Measurements from ENCODE around the gene HOXA2. TPM values are rescaled to one million over a fixed set of nuclear protein-coding genes. Genes with fewer than 3 reads are reported as not detected.
A peak's percentile ranks its signal among the peaks of the same experiment; 100 is the strongest.

The HOXA2 gene
- total and polyA plus RNA-seq, 2 of the 13 experiments (the other 11 are each of a cell fraction or from before 2014, with no cell fraction given), result 0.22 to 0.29 TPM

- TF ChIP-seq NR2C2 (CRISPR knock-in tag; IDR thresholded peaks at IDR 0.05; ENCODE audit: borderline replicate concordance), result 0 out of 2 replicates have a peak, but pooled peaks have one; percentile 21
- TF ChIP-seq ZNF292 (CRISPR knock-in tag; IDR thresholded peaks at IDR 0.05; ENCODE audit: borderline replicate concordance, low read depth), result no peak
- peak; percentile 41 for TF ChIP-seq ZNF18 (CRISPR knock-in tag; IDR thresholded peaks at IDR 0.05; ENCODE audit: insufficient replicate concordance)
- no peak for TF ChIP-seq HNRNPLL (IDR thresholded peaks at IDR 0.05; ENCODE audit: low read depth, low read length, poor library complexity, severe bottlenecking)
- no peak for TF ChIP-seq ZNF275 (CRISPR knock-in tag; IDR thresholded peaks at IDR 0.05; ENCODE audit: borderline replicate concordance)
- no peak for TF ChIP-seq SOX13 (IDR thresholded peaks at IDR 0.05)
- 0 out of 4 replicates have a peak, but pooled peaks of 1 of the 2 experiments have one; percentile 17 for TF ChIP-seq SOX13 (CRISPR knock-in tag; conservative IDR thresholded peaks at IDR 0.05 in 1 of 2, IDR thresholded peaks at IDR 0.05 in 1 of 2)
- TF ChIP-seq MTF2 (CRISPR knock-in tag; IDR thresholded peaks at IDR 0.05; ENCODE audit: borderline replicate concordance), result no peak
- TF ChIP-seq ZNF362 (CRISPR knock-in tag; IDR thresholded peaks at IDR 0.05; ENCODE audit: borderline replicate concordance), result no peak
- no peak for TF ChIP-seq POLR2G (IDR thresholded peaks at IDR 0.05; ENCODE audit: low read depth, low read length)
- peak; percentile 59; the same call in 1 of the 2 replicates for TF ChIP-seq ZNF331 (CRISPR knock-in tag; IDR thresholded peaks at IDR 0.05)
- TF ChIP-seq XRCC5 (optimal IDR thresholded peaks at IDR 0.05; ENCODE audit: low read length), result peak; percentile 44
These were observed 20.6 kb upstream of the HOXA2 start (continued) for GRCh38 chr7:27123007-27123476.

Data from HepG2 (cell line).